MM.1S (cell line): ENCODE measurements around the gene PRTG.

Source experiments
- CTCF ChIP-seq: fragments of 300-600 bp; sonication (generic); IDR thresholded peaks from 2 replicates; pipeline ENCODE4 v1.5.1; 2016; ENCODE audit warnings: antibody characterized with exemption, low read length, mixed read lengths
- EZH2 ChIP-seq: fragments of 300-600 bp; sonication (generic); optimal IDR thresholded peaks from 2 replicates; pipeline ENCODE3; 2017; ENCODE audit warnings: low read depth, mild to moderate bottlenecking, antibody characterized with exemption, low read length, mixed read lengths

- TF ChIP-seq CTCF (peak; percentile 77), EZH2 (no peak)
Measured at GRCh38 chr15:55789066-55789660, 46.2 kb upstream of the PRTG start.
